Mesenchymal stem cell (in vitro differentiated cells and primary cell): ENCODE results near the gene STRN3.

Experiments
- DNase-seq: peaks from one replicate; pipeline ENCODE4 v3.0.0-alpha.2; 2013
- H2AFZ ChIP-seq: one replicate; pipeline ENCODE4 v1.6.1; 2013; ENCODE audit warnings: low read depth, mild to moderate bottlenecking, control low read depth, inconsistent platforms, low read length, moderate library complexity
- H2AK5ac ChIP-seq: 2 replicates; pipeline ENCODE4 v1.6.1; 2013; ENCODE audit warnings: low read length, moderate library complexity, mild to moderate bottlenecking, inconsistent platforms; ENCODE audit not compliant: severe bottlenecking
- H2BK120ac ChIP-seq: one replicate; pipeline ENCODE4 v1.6.1; 2013; ENCODE audit warnings: low read depth, mild to moderate bottlenecking, inconsistent platforms, low read length, moderate library complexity
- H2BK12ac ChIP-seq, 2 experiments: one replicate each; pipeline ENCODE4 v1.6.1; 2013; ENCODE audit warnings: inconsistent platforms in 2 of 2, low read length in 2 of 2, mild to moderate bottlenecking in 2 of 2, moderate library complexity in 2 of 2, control low read depth in 1 of 2
- H2BK15ac ChIP-seq: one replicate; pipeline ENCODE4 v1.6.1; 2013; ENCODE audit warnings: mild to moderate bottlenecking, low read depth, inconsistent platforms; ENCODE audit not compliant: poor library complexity, severe bottlenecking
- H2BK5ac ChIP-seq: 2 replicates; pipeline ENCODE4 v1.6.1; 2013; ENCODE audit warnings: low read depth, mild to moderate bottlenecking, low read length, control low read depth, inconsistent platforms; ENCODE audit not compliant: poor library complexity, severe bottlenecking
- H3K14ac ChIP-seq, 2 experiments: one replicate each; pipeline ENCODE4 v1.6.1; 2013; ENCODE audit warnings: inconsistent platforms in 2 of 2, low read length in 2 of 2, control low read depth in 1 of 2, mild to moderate bottlenecking in 1 of 2, moderate library complexity in 1 of 2
- H3K18ac ChIP-seq, 2 experiments: one replicate each; pipeline ENCODE4 v1.6.1; 2013; ENCODE audit warnings: inconsistent platforms in 2 of 2, low read length in 2 of 2, control low read depth in 1 of 2, low read depth in 1 of 2, mild to moderate bottlenecking in 1 of 2
- H3K23ac ChIP-seq, 2 experiments: one replicate each; pipeline ENCODE4 v1.6.1; 2013; ENCODE audit warnings: inconsistent platforms in 2 of 2, low read length in 2 of 2, mild to moderate bottlenecking in 2 of 2, moderate library complexity in 2 of 2, control low read depth in 1 of 2
- H3K27ac ChIP-seq: 2 replicates; pipeline ENCODE4 v1.5.1; 2013; ENCODE audit warnings: mild to moderate bottlenecking, moderate library complexity, low read length, control low read depth, inconsistent platforms; ENCODE audit not compliant: poor library complexity, severe bottlenecking
- H3K27me3 ChIP-seq, 2 experiments: 2 replicates each; pipeline versions ENCODE4 v1.6.1 to v1.7.0; 2013; ENCODE audit warnings: low read length in 2 of 2, mild to moderate bottlenecking in 2 of 2, moderate library complexity in 2 of 2, control low read depth in 1 of 2, inconsistent platforms in 1 of 2; ENCODE audit not compliant: control insufficient read depth in 1 of 2, insufficient read depth in 1 of 2
- H3K36me3 ChIP-seq, 2 experiments: 2 replicates each; pipeline versions ENCODE4 v1.6.1 to v1.7.0; 2013; ENCODE audit warnings: low read length in 2 of 2, control low read depth in 1 of 2, inconsistent platforms in 1 of 2, low read depth in 1 of 2, mild to moderate bottlenecking in 1 of 2; ENCODE audit not compliant: insufficient read depth in 2 of 2, control insufficient read depth in 1 of 2
- H3K4ac ChIP-seq, 2 experiments: one replicate each; pipeline ENCODE4 v1.6.1; 2013; ENCODE audit warnings: inconsistent platforms in 2 of 2, low read length in 2 of 2, mild to moderate bottlenecking in 2 of 2, moderate library complexity in 2 of 2, control low read depth in 1 of 2, low read depth in 1 of 2
- H3K4me1 ChIP-seq: 2 replicates; pipeline ENCODE4 v1.6.1; 2013; ENCODE audit warnings: low read depth, low read length, control low read depth; ENCODE audit not compliant: control insufficient read depth, insufficient read depth
- H3K4me2 ChIP-seq: 2 replicates; pipeline ENCODE4 v1.6.1; 2013; ENCODE audit warnings: low read length, mild to moderate bottlenecking, inconsistent platforms; ENCODE audit not compliant: poor library complexity, severe bottlenecking
- H3K4me3 ChIP-seq, 2 experiments: 2 replicates each; pipeline versions ENCODE4 v1.5.1 to v1.7.0; 2013; ENCODE audit warnings: low read length in 2 of 2, mild to moderate bottlenecking in 2 of 2, control low read depth in 1 of 2, low read depth in 1 of 2; ENCODE audit not compliant: insufficient read depth in 1 of 2
- H3K79me1 ChIP-seq: replicated peaks from 2 replicates; pipeline ENCODE4 v1.6.1; 2013; ENCODE audit warnings: mild to moderate bottlenecking, control low read depth, low read length, inconsistent platforms; ENCODE audit not compliant: poor library complexity, severe bottlenecking
- H3K9ac ChIP-seq: 2 replicates; pipeline ENCODE4 v1.7.0; 2013; ENCODE audit warnings: mild to moderate bottlenecking, low read length, moderate library complexity
- H3K9me3 ChIP-seq: 2 replicates; pipeline ENCODE4 v1.7.0; 2013; ENCODE audit warnings: mild to moderate bottlenecking, low read length; ENCODE audit not compliant: control insufficient read depth
- H4K8ac ChIP-seq: one replicate; pipeline ENCODE4 v1.6.1; 2013; ENCODE audit warnings: inconsistent platforms, mild to moderate bottlenecking, low read length, moderate library complexity
- H4K91ac ChIP-seq: one replicate; pipeline ENCODE4 v1.6.1; 2013; ENCODE audit warnings: mild to moderate bottlenecking, low read length, inconsistent platforms
- WGBS: methylation state at CpG from one replicate; pipeline ENCODE4 v1.1.7; 2013; ENCODE audit warnings: mixed read lengths; 5-methylcytosine and 5-hydroxymethylcytosine counted together

STRN3 gene

DNA sequence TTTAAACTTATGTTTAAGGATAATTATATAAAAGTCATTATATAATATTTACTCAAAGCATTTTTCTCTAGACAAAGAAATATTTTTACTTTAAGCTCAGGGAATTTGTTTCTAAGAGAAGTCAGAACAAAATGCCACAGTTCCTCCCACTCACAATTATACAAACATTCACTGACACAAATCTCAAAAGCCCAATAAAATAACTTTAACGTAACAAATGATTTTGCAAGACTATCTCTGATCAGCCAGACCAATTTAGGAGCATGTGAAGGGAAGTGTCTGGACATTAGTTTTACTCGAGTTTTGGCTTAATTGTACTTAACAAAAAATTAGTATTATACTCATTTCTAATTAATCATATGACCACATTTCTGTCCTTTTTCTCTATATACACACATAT lies 110.6 kb downstream of the STRN3 start:
- no peak overlapping the region for H2BK12ac ChIP-seq
- no peak overlapping the region for H3K18ac ChIP-seq
- H3K36me3 ChIP-seq = peaks cover 3 to 38% of the 10 kb centered on the region in 2 experiments
- no peak overlapping the region for H2BK5ac ChIP-seq
- no peak overlapping the region for H4K91ac ChIP-seq
- no peak overlapping the region for H2BK120ac ChIP-seq
- H3K27me3 ChIP-seq = no peaks in the 10 kb centered on the region
- no peak overlapping the region for H3K14ac ChIP-seq
- no peak overlapping the region for H3K4me2 ChIP-seq
- H3K4me1 ChIP-seq = no peaks in the 10 kb centered on the region
- no peak overlapping the region for H2AK5ac ChIP-seq
- no peak overlapping the region for H2BK15ac ChIP-seq
- no peak overlapping the region for H3K4ac ChIP-seq
- no peaks in the 10 kb centered on the region for H3K9me3 ChIP-seq
- no peak overlapping the region for H3K27ac ChIP-seq
- WGBS = no CpG with 5 or more reads among the region's 2 CpGs
- H3K9ac ChIP-seq = no peak overlapping the region
- no peak overlapping the region for H2AFZ ChIP-seq
- DNase-seq = no peak
- no peak overlapping the region for H3K4me3 ChIP-seq
- no peak overlapping the region for H3K23ac ChIP-seq
- H4K8ac ChIP-seq = no peak overlapping the region
- peaks cover 4% of the 10 kb centered on the region for H3K79me1 ChIP-seq

DNA sequence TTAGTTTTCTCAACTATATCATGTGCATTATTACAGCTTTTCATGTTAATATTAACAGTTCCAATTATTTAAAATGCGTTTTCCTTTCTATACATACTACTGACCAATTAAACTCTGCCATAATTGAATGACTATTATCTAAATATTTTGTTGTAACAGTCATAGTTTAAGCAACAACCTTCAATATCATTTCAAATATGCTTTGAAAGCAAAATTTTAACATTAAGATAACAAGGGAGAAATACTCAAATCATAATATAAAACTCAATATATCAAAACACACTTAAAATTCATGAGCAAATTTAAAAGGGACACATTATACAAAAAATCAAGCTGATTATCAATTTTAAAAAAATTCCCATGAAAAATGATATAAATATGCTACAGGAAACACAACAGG lies 111.4 kb downstream of the STRN3 start:
- H3K4me3 ChIP-seq = no peak overlapping the region
- H3K4ac ChIP-seq = no peak overlapping the region
- DNase-seq = no peak
- no peak overlapping the region for H2BK5ac ChIP-seq
- no peak overlapping the region for H3K27ac ChIP-seq
- H3K18ac ChIP-seq = no peak overlapping the region
- H3K4me1 ChIP-seq = no peaks in the 10 kb centered on the region
- no peak overlapping the region for H3K9ac ChIP-seq
- peaks cover 3 to 41% of the 10 kb centered on the region in 2 experiments for H3K36me3 ChIP-seq
- H2AFZ ChIP-seq = no peak overlapping the region
- H3K23ac ChIP-seq = no peak overlapping the region
- no peaks in the 10 kb centered on the region for H3K9me3 ChIP-seq
- no peak overlapping the region for H3K4me2 ChIP-seq
- no peak overlapping the region for H2BK120ac ChIP-seq
- H3K27me3 ChIP-seq = no peaks in the 10 kb centered on the region
- H4K91ac ChIP-seq = no peak overlapping the region
- peaks cover 4% of the 10 kb centered on the region for H3K79me1 ChIP-seq
- WGBS = no CpG with 5 or more reads among the region's 1 CpG
- H2BK15ac ChIP-seq = no peak overlapping the region
- H3K14ac ChIP-seq = no peak overlapping the region
- no peak overlapping the region for H2BK12ac ChIP-seq
- no peak overlapping the region for H2AK5ac ChIP-seq
- no peak overlapping the region for H4K8ac ChIP-seq

DNA sequence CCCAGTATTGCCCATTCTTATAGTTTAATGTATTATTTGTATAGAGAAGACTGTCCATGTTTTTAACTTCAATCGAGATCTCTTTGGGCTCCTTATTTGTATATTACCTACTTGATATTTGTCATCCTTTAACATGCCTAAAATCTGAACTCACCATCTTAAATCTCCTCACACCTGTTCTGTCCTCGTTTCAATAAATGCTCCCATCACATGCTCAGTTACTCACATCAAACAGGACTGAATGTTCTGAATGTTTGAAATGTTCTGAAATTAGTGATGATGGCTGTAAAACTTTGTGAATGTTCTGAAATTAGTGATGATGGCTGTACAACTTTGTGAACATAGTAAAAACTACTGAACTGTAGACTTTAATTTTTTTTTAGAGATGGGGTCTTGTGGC lies 117.4 kb downstream of the STRN3 start:
- Histone ChIP-seq H3K9ac (no peak overlapping the region), H2BK120ac (no peak overlapping the region), H2BK15ac (no peak overlapping the region), H3K79me1 (peaks cover 12% of the 10 kb centered on the region), H3K9me3 (no peaks in the 10 kb centered on the region), H3K4me1 (no peaks in the 10 kb centered on the region), H3K18ac (no peak overlapping the region), H2AK5ac (no peak overlapping the region), H3K4me2 (no peak overlapping the region), H3K14ac (no peak overlapping the region), H3K27ac (no peak overlapping the region), H2BK5ac (no peak overlapping the region), H2AFZ (no peak overlapping the region), H3K4me3 (no peak overlapping the region), H3K4ac (no peak overlapping the region), H3K36me3 (peaks cover 9 to 82% of the 10 kb centered on the region in 2 experiments), H2BK12ac (no peak overlapping the region), H4K91ac (no peak overlapping the region), H3K23ac (no peak overlapping the region), H4K8ac (no peak overlapping the region), H3K27me3 (no peaks in the 10 kb centered on the region)
- DNase-seq = no peak
- WGBS = 100% methylated on average over 1 of the region's 2 CpGs

DNA sequence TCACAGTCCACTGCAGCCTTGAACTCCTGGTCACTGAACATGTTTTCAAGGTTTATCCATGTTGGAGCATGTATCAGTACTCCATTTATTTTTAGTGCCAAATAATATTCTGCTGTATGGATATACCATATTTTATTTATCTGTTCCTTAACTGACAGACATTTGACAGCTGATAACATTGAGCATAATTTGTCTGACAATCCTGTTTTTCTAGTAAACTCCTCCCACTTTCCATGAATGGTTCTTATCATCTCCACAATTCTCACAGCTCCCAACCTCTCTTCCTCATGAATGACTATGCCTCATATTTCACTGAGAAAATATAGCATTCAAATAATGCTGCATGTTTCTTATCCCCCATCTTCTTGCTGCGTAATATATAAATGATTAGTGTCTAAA lies 118.5 kb downstream of the STRN3 start:
- no peak overlapping the region for H4K91ac ChIP-seq
- H3K23ac ChIP-seq = no peak overlapping the region
- peaks cover 9 to 93% of the 10 kb centered on the region in 2 experiments for H3K36me3 ChIP-seq
- H2BK15ac ChIP-seq = no peak overlapping the region
- no peak overlapping the region for H4K8ac ChIP-seq
- H3K4ac ChIP-seq = no peak overlapping the region
- no peak overlapping the region for H3K4me2 ChIP-seq
- H2AK5ac ChIP-seq = no peak overlapping the region
- no peaks in the 10 kb centered on the region for H3K9me3 ChIP-seq
- no peak overlapping the region for H3K18ac ChIP-seq
- DNase-seq = no peak
- H3K4me1 ChIP-seq = no peaks in the 10 kb centered on the region
- H2BK12ac ChIP-seq = no peak overlapping the region
- no peaks in the 10 kb centered on the region for H3K27me3 ChIP-seq
- H2BK5ac ChIP-seq = no peak overlapping the region
- H2AFZ ChIP-seq = no peak overlapping the region
- H3K4me3 ChIP-seq = no peak overlapping the region
- H3K14ac ChIP-seq = no peak overlapping the region
- no peak overlapping the region for H2BK120ac ChIP-seq
- no peak overlapping the region for H3K9ac ChIP-seq
- H3K79me1 ChIP-seq = peaks cover 15% of the 10 kb centered on the region
- H3K27ac ChIP-seq = no peak overlapping the region
- 100% methylated on average over 1 of the region's 1 CpG for WGBS
